Activated naive CD8-positive, alpha-beta T cell treated with anti-CD3 and anti-CD28 coated beads, Interleukin-2, amount 50 U/mL, for 16 hours (primary cell): ENCODE data around the gene EXOC6B.
"Not testable (repeated sequence)": the region's sequence is repeated elsewhere in the genome, so short reads cannot be mapped to it uniquely, and the experiment has no call there.

Experiments used
- DNase-seq: peaks from one replicate; pipeline ENCODE4 v3.0.0-alpha.2; 2020; ENCODE audit warnings: low read depth, low spot score

Gene EXOC6B

DNA sequence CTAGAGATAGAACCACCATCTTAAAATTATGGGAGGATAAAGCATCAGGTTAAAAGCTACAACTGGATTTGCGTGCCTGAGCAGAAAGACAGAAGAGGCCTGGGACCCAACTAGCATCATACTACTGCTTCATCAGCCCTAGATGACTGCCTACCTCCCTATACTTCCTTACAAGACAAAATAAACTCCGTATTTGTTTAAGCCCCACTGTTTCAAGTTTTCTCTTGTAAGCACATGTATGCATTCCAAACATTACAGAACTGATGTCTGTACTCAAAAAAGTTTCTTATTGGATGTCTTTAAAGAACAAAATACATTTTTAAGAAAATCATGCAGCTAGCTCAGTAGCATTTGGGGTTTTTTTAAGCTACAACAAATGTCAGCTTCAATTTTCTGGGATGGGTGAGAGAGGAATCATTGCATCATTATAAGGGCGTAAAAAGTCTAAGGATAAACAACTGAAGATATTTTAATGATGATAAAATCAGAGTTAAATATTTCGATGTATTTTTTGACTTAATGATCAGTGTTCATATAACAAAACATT lies 213.1 kb downstream of the EXOC6B start:
- DNase-seq: no peak

- DNase-seq: no peak
Observed at GRCh38 chr2:72607189-72607588, 218.6 kb downstream of the EXOC6B start.

DNA sequence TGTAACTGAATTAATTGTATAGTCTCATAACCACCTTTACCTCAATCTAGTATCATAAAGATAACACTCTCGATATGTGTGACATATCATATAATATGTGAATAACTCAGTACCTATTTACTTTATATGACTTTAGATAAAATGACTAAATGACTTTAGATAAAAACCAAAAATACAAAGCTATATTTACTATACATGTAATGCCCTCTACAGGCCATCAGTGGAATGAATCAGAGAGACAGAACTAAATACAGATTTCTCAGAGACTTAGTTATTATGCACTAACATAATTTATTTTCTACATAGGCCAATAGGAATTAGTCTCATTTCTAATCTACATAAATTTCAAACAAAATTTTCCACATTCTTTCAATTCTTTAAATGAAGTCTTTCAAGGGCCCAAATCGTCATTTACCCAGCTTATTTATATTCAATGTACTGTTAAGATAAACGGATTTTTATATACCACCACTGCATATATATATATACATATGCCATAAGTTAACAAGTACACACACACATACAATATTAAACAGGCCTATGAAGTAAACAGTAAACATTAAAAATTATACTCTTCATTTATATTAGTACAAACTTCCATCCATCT lies 219.9 kb downstream of the EXOC6B start:
- no peak for DNase-seq

DNA sequence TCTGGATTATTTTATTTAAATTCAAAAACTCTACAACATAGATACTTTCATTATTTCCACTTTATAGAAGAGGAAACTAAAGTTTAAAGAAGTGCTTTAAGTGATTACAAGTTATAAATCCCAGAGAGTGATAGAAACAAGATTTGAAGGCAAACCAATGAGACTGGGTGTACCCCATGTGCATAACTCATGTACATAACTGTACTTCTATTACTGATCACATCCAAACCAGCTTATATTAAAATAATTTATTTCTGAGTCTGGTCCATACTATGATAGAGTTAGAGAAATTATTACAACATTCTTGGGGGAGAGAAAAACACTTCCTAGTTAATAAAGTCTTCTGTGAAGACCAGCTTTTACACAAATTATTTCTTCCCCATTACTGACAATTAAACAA lies 221.4 kb downstream of the EXOC6B start:
- DNase-seq: no peak

GRCh38 chr2:72603481-72603880 lies 222.4 kb downstream of the EXOC6B start:
- no peak for DNase-seq

GRCh38 chr2:72602711-72603110 lies 223.1 kb downstream of the EXOC6B start:
- no peak for DNase-seq

- DNase-seq: no peak
Observed at GRCh38 chr2:72602095-72602494, 223.7 kb downstream of the EXOC6B start.

GRCh38 chr2:72583836-72584235 lies 242.0 kb downstream of the EXOC6B start:
- not testable (repeated sequence) for DNase-seq

DNA sequence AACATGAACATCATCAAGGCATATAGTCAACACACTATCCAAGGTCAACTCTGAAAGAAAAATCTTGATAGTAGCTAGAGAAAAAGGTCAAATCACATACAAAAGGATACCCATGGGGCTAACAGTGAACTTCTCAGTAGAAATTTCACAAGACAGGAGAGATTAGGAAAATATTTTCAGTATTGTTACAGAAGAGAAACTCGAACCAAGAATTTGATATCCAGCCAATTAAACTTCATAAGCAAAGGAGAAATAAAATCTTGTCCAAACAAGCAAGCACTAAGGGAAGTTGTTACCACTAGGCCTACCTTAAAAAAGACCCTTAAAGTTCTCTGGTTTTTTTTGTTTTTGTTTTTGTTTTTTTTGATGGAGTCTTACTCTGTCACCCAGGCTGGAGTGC lies 242.5 kb downstream of the EXOC6B start:
- no peak for DNase-seq

GRCh38 chr2:72581560-72582181 lies 244.2 kb downstream of the EXOC6B start:
- no peak for DNase-seq

DNA sequence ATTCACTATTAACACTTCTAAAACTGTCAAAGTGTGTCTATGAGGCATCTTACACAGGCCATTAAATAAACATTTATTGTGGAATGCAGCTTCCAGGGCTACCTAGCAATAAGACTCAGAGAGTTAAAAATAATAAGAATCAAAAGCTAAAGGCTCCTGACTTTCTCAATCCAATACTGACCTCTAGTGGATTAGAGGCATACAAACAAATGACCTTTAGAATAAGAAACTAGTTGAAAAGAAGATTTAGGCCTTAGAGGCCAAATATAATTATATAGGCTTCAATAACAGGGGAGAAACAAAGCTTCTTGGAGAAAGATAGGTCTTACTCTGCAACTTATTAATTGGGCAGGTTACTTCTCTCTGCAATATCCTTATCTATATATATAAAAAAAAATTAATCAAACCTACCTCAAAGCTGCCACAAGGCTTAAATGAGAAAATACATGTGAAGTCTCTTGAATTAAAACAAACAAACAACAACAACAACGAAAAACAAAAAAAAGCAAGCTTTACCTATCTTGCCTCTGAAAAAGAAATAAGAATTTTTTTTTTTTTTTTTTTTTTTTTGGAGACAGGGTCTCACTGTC lies 246.1 kb downstream of the EXOC6B start:
- DNase-seq: no peak

GRCh38 chr2:72576861-72577260 lies 249.0 kb downstream of the EXOC6B start:
- DNase-seq: no peak

DNA sequence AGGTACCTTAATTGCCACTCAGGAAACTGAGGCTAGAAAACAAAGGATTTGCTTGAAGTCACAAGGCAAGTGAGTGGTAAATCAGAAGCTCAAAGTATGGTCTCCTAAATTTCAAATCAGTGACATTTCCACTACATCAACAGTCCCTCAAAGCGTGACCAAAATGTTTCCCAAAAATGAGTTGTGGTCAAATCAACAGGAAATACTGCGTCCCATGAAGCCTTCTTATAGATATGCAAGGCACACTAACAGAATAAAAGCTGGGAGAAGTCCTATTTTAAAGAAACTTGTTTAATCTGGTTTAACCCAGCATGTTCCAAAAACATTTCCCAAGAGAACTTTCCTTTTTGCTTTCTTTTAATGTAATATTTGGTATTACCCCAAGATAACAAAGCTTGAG lies 249.4 kb downstream of the EXOC6B start:
- no peak for DNase-seq

DNA sequence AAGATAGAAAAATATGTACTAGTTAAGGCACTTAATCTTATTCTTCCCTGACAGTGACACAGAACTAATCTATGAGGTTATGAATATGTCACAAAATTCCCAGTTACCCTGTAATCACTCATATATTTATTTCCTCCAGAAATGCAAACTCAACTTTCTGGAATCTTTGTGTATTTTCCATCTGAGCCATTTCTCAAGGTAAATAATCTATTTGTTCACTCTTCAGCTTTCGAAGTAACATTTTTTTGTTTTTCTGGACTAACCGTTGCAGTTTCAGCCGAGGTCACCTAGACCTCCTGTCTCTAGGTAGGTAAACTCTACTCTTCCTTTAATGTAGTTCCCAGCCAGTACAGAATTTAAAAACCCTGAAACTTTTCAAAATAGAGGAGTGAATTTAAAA lies 250.9 kb downstream of the EXOC6B start:
- DNase-seq: no peak

- no peak for DNase-seq
Observed at GRCh38 chr2:72573232-72573631, 252.6 kb downstream of the EXOC6B start.

DNA sequence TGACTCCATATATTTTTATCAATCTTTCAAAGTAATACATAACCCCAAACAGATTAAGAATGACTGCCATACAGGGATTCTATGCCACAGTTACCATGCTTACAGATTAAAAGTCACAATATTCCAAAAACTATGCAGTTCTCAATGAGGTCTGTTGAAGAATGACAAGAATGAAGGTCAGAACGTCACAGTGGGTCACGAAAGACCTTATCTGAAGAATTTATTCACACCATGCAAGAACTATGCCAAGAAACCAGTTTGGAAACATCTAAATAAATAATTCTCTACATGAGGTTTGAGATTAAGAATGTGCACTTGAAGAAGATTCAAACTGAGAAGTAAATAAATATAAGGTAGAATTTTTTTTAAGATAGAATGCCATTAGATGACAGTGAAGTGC lies 253.3 kb downstream of the EXOC6B start:
- DNase-seq: no peak

- no peak for DNase-seq
Observed at GRCh38 chr2:72570413-72570812, 255.4 kb downstream of the EXOC6B start.

- DNase-seq: no peak
Observed at GRCh38 chr2:72562451-72563153, 263.2 kb downstream of the EXOC6B start.

DNA sequence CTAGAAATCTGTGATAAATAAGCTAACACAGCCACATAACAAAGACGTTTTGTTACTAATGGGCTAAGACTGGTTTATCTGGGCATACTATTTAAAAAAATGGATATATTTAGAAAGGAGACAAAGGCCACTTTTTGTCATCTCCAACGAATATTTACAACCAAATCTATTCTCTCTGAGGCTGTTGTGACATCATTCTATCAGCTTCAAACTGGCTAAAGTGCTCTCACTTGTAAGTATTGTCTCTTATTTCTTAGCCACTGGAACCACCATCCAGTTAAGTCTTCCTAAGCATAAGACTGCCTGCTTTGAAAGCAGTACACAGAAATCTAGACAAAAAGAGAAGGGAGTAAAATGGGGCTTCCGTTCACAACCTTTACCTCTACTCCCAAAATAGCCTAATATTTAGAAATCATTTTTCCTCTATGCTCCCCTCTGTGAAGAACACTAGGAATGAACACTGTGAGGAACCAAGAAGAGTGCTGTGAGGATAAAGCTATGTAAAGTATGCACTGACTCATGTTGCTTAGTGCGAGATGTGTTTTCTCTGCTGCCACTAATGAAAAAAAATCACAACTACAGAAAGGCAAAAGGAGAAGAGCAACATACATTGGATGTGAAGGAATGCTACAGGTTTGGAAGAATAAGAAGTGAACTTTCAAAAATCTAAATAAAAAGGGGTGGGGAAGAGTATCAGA lies 264.1 kb downstream of the EXOC6B start:
- DNase-seq: no peak

- DNase-seq: no peak
Observed at GRCh38 chr2:72555943-72556342, 269.9 kb downstream of the EXOC6B start.

DNA sequence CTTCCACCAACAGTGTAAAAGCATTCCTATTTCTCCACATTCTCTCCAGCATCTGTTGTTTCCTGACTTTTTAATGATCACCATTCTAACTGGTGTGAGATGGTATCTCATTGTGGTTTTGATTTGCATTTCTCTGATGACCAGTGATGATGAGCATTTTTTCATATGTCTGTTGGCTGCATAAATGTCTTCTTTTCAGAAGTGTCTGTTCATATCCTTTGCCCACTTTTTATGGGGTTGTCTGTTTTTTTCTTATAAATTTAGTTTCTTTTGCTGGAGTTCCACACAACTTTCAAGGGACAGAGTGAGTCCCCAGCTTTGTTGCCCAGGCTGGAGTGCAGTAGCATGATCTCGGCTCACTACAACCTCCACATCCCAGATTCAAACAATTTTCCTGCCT lies 270.5 kb downstream of the EXOC6B start:
- not testable (repeated sequence) for DNase-seq

GRCh38 chr2:72554910-72555309 lies 270.9 kb downstream of the EXOC6B start:
- DNase-seq: not testable (repeated sequence)
